Stimulated activated CD4-positive, alpha-beta T cell treated with anti-CD3 and anti-CD28 coated beads, Interleukin-15, amount 100 ng/mL, for 1 hour (primary cell): ENCODE measurements around the gene PHF21A.
"Not testable (repeated sequence)": the region's sequence is repeated elsewhere in the genome, so short reads cannot be mapped to it uniquely, and the experiment has no call there.

Source experiments
- DNase-seq, 2 donors: peaks; one replicate each; pipeline ENCODE4 v3.0.0-alpha.2; 2020; ENCODE audit warnings: low read depth in 1 of 2, low spot score in 1 of 2

Gene PHF21A

GRCh38 chr11:45988921-45989320, 132.3 kb downstream of the PHF21A start:
- DNase-seq: no peak

DNA sequence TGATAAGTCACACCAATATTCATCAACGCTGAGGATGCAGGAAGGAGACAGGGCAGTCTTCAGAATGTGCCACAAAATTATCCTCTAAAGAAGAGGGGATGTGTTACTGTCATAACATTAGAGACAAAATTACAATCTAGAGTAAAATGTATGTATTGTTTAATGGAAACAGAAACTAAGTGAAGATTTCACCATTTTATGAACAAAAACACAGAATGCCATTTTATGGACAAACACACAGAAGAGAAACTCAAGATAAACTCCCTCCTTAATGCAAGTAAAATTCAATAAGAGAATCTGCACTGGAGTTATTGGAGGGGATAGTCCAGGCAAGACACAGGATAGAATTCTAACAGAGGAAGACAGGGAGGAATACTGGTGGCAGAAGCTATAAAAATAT, 136.0 kb downstream of the PHF21A start:
- no peak for DNase-seq

GRCh38 chr11:45984192-45984591, 137.1 kb downstream of the PHF21A start:
- no peak for DNase-seq

DNA sequence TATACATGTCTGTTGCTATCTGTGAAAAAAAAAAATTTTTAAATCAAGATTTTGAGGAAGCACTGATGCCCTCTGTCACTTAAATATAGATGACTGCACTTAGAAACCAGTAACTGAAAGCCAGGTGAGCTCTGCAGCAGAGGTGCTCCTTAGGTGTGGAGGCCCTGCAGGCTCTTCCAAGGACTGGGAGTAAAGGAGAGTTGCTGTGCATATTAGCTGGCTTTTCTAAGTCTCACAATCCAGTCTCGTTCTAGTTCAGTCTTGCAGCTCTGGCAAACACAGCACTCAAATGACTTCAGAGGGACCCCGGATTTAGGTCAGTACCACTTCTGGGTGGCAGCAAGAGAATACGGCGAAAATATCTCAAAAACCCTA, 137.8 kb downstream of the PHF21A start:
- no peak for DNase-seq

GRCh38 chr11:45982656-45983470, 138.4 kb downstream of the PHF21A start:
- DNase-seq: peak in 1 of 2 donors; percentile 13

- not testable (repeated sequence) for DNase-seq
These were observed 139.4 kb downstream of the PHF21A start for GRCh38 chr11:45981826-45982225.

DNA sequence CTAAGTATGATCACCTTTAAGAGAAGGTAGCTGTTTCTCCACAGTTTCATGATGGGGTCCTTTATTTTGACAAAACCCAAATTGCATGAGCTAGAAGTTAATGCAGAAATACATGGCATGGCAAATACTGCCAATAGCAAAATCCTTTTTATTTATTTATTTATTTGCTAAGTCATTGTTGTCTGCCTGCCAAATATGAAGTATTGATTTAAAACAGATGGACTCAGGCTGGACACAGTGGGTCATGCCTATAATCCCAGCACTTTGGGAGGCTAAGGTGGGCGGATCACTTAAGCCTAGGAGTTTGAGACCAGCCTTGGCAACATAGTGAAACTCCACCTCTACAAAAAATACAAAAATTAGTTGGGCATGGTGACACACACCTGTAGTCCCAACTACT, 146.4 kb downstream of the PHF21A start:
- no peak for DNase-seq

DNA sequence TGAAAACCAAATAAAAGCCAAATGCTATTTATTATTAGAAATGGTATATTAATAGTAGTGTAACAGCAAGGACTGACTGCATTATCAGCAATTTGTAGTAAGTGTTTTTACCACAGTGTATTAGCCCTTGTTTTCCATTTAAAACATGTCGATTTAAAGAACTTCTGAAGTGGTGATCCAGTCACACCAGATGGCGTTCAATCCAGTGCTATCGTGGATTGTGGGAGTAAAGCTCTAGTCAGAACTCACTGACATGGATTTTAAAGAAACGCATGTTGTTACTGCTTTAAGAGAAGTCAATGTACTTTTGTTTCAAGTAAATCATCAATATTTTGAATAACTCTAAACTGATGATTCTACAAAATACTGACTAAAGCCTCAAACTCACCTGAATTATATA, 147.7 kb downstream of the PHF21A start:
- DNase-seq: no peak

DNA sequence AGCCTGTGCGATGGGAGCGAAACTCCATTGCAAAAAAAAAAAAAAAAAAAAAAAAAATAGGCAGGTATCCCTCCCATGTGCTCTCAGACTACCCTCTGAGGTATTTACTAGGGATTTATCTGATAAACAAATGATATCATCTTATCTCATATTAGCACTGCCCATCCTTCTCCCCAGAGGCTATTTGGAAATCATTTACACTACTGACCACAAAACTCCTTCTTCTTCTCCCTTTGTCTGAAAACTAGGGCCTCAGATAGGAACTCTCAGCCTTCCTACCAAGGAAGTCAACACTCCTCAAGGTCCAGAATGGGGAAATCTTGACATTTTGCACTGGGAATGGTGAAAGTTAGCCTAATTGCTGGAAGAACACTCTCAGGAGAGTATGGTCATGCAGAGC, 152.4 kb downstream of the PHF21A start:
- no peak for DNase-seq

- DNase-seq: no peak
These were observed 153.7 kb downstream of the PHF21A start for GRCh38 chr11:45967506-45967905.

- DNase-seq: peak; percentile 9 to 16
These were observed 156.3 kb downstream of the PHF21A start for GRCh38 chr11:45964911-45965389.

- no peak for DNase-seq
These were observed 159.5 kb downstream of the PHF21A start for GRCh38 chr11:45961751-45962240.

DNA sequence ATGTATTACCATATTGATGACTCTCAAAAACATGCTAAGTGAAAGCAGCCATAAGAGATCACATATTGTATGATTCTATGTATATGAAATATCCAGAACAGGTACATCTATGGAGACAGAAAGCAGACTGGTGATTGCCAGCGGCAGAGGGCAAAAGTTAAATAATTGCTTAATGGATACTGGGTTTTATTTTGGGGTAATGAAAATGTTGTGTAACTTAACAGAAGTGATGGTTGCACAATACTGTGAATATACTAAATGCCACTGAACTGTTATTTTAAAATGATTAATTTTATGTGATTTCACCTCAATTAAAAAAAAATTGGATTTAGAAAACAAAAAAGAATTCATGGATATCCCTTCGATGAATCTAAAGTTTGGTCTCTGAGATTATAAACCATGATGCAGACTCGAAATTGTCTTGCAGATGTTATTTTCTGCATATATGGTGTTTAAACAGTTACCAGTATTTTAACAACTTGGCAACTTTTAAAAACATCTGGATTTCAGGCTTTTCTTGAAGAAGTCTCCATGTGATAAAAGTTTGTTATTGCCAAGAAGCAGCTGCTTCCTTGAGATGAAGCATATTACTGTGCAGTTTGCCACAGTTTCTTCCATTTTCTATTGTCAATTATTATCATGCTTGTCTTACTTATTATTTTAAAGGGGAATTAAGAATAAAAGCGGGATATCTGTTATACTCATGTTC, 160.7 kb downstream of the PHF21A start:
- DNase-seq: no peak

- no peak for DNase-seq
These were observed 161.4 kb downstream of the PHF21A start for GRCh38 chr11:45959851-45960250.

GRCh38 chr11:45949992-45950407, 171.3 kb downstream of the PHF21A start:
- no peak for DNase-seq

- DNase-seq: no peak
These were observed 172.9 kb downstream of the PHF21A start for GRCh38 chr11:45948356-45948755.

DNA sequence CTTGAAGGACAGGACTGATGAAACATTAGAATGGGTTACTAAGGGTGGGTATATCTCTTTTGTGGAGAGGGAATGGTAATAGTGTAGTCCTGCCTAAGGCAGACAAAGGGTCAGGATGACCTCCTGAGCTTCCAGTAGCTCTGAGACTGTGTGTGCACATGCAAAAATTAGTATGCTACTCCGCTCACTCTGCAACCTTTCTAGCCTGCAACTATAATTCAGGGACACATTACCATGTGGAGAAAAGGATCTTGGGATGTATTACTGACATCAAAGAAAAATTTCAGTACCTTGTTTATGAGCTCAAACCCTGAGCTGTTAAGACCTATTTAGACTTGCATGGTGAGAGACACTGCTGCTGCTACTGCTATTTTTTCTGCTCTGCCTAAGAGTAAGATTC, 173.4 kb downstream of the PHF21A start:
- DNase-seq: no peak

DNA sequence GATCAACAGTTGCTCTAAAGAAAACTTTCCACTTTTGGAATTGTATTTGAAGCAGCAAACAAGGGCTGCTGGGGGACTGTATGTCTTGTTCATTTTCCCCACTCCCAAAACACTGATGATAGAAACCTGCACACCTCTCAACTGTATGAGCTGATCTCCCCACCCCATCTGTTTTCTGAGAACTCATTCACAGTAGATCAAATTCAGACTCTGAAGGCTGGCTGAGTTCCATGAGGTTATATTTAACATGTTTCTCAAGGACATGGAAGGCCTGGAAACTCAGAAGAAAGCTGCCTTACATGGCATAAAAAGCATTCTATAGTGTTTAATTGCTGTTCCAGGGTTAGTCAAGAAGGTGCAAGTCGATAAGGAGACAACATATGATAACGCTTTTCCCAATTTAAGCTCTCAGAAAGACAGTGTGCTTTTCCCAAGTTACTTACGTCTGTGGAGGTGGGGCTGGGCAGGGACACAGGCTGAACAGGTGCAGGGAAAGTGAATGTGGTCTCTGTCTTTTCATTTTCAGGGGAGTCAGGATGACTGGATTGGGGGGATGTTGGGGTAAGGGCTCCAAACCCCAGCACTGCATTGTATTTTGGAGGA, 175.8 kb downstream of the PHF21A start:
- no peak for DNase-seq

DNA sequence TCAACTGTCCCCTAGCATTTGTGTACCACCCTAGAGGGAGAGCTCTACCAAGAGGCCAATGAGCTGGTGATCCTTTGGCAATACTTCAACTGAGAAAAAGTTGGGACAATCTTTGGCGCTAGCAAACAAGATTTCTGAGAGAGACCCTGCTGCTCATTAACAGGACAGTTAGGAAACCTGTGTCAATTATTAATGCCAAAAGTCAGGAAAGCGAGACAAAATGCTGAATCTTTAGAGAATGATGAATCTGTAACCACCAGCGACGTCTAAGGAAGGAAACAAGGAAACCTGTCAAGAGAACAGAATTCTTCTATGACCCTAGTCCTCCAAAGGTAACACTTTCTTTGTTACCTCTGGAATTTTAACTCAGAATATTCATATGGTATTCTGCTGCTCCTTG, 178.9 kb downstream of the PHF21A start:
- DNase-seq: no peak

- no peak for DNase-seq
These were observed 180.0 kb downstream of the PHF21A start for GRCh38 chr11:45941285-45941684.

- DNase-seq: no peak
These were observed 181.4 kb downstream of the PHF21A start for GRCh38 chr11:45939836-45940235.

DNA sequence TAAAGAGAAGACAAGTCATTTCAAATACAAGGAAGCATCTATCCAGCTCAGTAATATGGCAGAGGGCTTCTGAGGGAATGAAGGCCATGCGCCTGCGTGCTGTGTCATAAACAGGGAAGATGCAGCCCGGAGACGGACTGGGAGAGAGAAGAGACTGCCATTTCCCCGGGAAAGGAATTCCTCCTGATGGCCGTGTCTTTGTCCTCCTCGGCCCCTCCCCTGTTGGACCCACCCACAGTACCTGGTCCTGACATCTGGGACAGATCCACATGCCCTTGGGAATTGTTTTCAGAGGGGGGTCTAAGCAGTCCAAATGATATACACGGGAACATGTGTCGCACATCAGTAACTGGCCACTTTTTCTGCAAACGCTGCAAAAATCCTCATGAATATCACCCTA, 183.3 kb downstream of the PHF21A start:
- no peak for DNase-seq
